Parathyroid adenoma (tissue), 2 donors: ENCODE results near the gene LYRM9.
"Not testable (repeated sequence)": the region's sequence is repeated elsewhere in the genome, so short reads cannot be mapped to it uniquely, and the experiment has no call there.

Experiments used
- H2AFZ ChIP-seq: fragments of 300-600 bp; sonication (generic); one replicate; pipeline ENCODE4 v1.7.0; 2017; ENCODE audit warnings: antibody characterized with exemption, mild to moderate bottlenecking
- H3K27ac ChIP-seq: fragments of 300-600 bp; sonication (generic); one replicate; pipeline ENCODE4 v1.7.0; 2017
- H3K27me3 ChIP-seq: fragments of 300-600 bp; sonication (generic); one replicate; pipeline ENCODE4 v1.7.0; 2017; ENCODE audit warnings: low read length; ENCODE audit not compliant: control insufficient read depth, insufficient read depth
- H3K36me3 ChIP-seq: fragments of 300-600 bp; sonication (generic); one replicate; pipeline ENCODE4 v1.7.0; 2017; ENCODE audit warnings: low read length; ENCODE audit not compliant: control insufficient read depth, insufficient read depth
- H3K4me1 ChIP-seq: fragments of 300-600 bp; sonication (generic); one replicate; pipeline ENCODE4 v1.7.0; 2017; ENCODE audit warnings: control low read depth
- H3K4me2 ChIP-seq: fragments of 300-600 bp; sonication (generic); one replicate; pipeline ENCODE4 v1.7.0; 2017; ENCODE audit warnings: low read length
- H3K4me3 ChIP-seq: fragments of 300-600 bp; sonication (generic); one replicate; pipeline ENCODE4 v1.7.0; 2017; ENCODE audit warnings: low read depth, low read length
- H3K79me2 ChIP-seq: fragments of 300-600 bp; sonication (generic); one replicate; pipeline ENCODE4 v1.7.0; 2017; ENCODE audit warnings: control low read depth
- H3K9ac ChIP-seq: fragments of 300-600 bp; sonication (generic); one replicate; pipeline ENCODE4 v1.7.0; 2017; ENCODE audit warnings: mild to moderate bottlenecking
- H3K9me3 ChIP-seq: fragments of 300-600 bp; sonication (generic); one replicate; pipeline ENCODE4 v1.7.0; 2017; ENCODE audit warnings: low read length; ENCODE audit not compliant: control insufficient read depth
- CTCF ChIP-seq: fragments of 300-600 bp; sonication (generic); IDR thresholded peaks from one replicate; pipeline ENCODE4 v1.7.0; 2017; ENCODE audit warnings: antibody characterized with exemption, mild to moderate bottlenecking
- donor health status: primary hyperparathyroidism.

LYRM9 gene

GRCh38 chr17:27840688-27841087, 52.5 kb downstream of the LYRM9 start:
- Histone ChIP-seq H3K4me1 (no peaks in the 10 kb centered on the region), H3K9me3 (no peaks in the 10 kb centered on the region), H3K79me2 (no peaks in the 10 kb centered on the region), H3K9ac (no peak overlapping the region), H3K4me3 (no peak overlapping the region), H3K27ac (no peak overlapping the region), H2AFZ (no peak overlapping the region), H3K4me2 (no peak overlapping the region), H3K36me3 (no peaks in the 10 kb centered on the region), H3K27me3 (no peaks in the 10 kb centered on the region)
- TF ChIP-seq CTCF: no peak

- not testable (repeated sequence) for H2AFZ ChIP-seq, H3K4me1 ChIP-seq, H3K9me3 ChIP-seq, H3K36me3 ChIP-seq, H3K27me3 ChIP-seq, H3K9ac ChIP-seq, H3K4me2 ChIP-seq, H3K27ac ChIP-seq, H3K4me3 ChIP-seq, H3K79me2 ChIP-seq
Observed at GRCh38 chr17:27840406-27840678, 52.8 kb downstream of the LYRM9 start.

- H3K79me2 ChIP-seq, H3K9me3 ChIP-seq, H3K27me3 ChIP-seq: not testable (repeated sequence)
Observed at GRCh38 chr17:27839571-27840405, 53.4 kb downstream of the LYRM9 start.

GRCh38 chr17:27838607-27839006, 54.6 kb downstream of the LYRM9 start:
- not testable (repeated sequence) for H3K36me3 ChIP-seq, H3K4me1 ChIP-seq, H3K27ac ChIP-seq, H3K4me3 ChIP-seq, H2AFZ ChIP-seq, H3K9ac ChIP-seq, H3K27me3 ChIP-seq, H3K9me3 ChIP-seq, H3K4me2 ChIP-seq, H3K79me2 ChIP-seq

More at GRCh38 chr17:27839571-27840405, 53.4 kb downstream of the LYRM9 start:
- not testable (repeated sequence) for H3K4me1 ChIP-seq, H3K9ac ChIP-seq, H3K27ac ChIP-seq, H3K36me3 ChIP-seq, H2AFZ ChIP-seq, H3K4me3 ChIP-seq, H3K4me2 ChIP-seq

- H3K27me3 ChIP-seq, H3K9ac ChIP-seq, H3K4me2 ChIP-seq, H3K79me2 ChIP-seq, H3K27ac ChIP-seq, H3K4me1 ChIP-seq, H3K36me3 ChIP-seq, H3K9me3 ChIP-seq, H2AFZ ChIP-seq, H3K4me3 ChIP-seq: not testable (repeated sequence)
Observed at GRCh38 chr17:27837769-27838168, 55.4 kb downstream of the LYRM9 start.

- H3K79me2 ChIP-seq: no peaks in the 10 kb centered on the region
- H3K27ac ChIP-seq: no peak overlapping the region
- no peaks in the 10 kb centered on the region for H3K27me3 ChIP-seq
- H3K4me2 ChIP-seq: no peak overlapping the region
- H2AFZ ChIP-seq: no peak overlapping the region
- no peaks in the 10 kb centered on the region for H3K36me3 ChIP-seq
- no peaks in the 10 kb centered on the region for H3K9me3 ChIP-seq
- H3K4me1 ChIP-seq: no peaks in the 10 kb centered on the region
- TF ChIP-seq CTCF: no peak
- no peak overlapping the region for H3K9ac ChIP-seq
- no peak overlapping the region for H3K4me3 ChIP-seq
Observed at GRCh38 chr17:27836651-27837050, 56.5 kb downstream of the LYRM9 start.

GRCh38 chr17:27834571-27834970, 58.6 kb downstream of the LYRM9 start:
- TF ChIP-seq CTCF: no peak
- Histone ChIP-seq H2AFZ (no peak overlapping the region), H3K79me2 (no peaks in the 10 kb centered on the region), H3K27me3 (no peaks in the 10 kb centered on the region), H3K27ac (no peak overlapping the region), H3K9me3 (no peaks in the 10 kb centered on the region), H3K4me2 (no peak overlapping the region), H3K4me1 (no peaks in the 10 kb centered on the region), H3K36me3 (no peaks in the 10 kb centered on the region), H3K9ac (no peak overlapping the region), H3K4me3 (no peak overlapping the region)
